ENCODE measurements around the gene CRYGN. TPM values are rescaled to one million over a fixed set of nuclear protein-coding genes. Genes with fewer than 3 reads are reported as not detected.
A peak's percentile ranks its signal among the peaks of the same experiment; 100 is the strongest.

Gene CRYGN
- total RNA-seq, 1 donor from 2014 or later, result 0.43 TPM

GRCh38 chr7:151461096-151461941 is 21.4 kb upstream of the CRYGN start:
- intact Hi-C loops (cut with DNase I), result loop anchor here (5.0 kb wide), 1 partner anchor 51 kb away; no protein-coding TSS in a partner anchor
- no peak for ATAC-seq (ENCODE audit: poor library complexity)
- no peak for DNase-seq

- peak; percentile 61 for DNase-seq
- intact Hi-C loops (cut with DNase I), result loop anchor here (5.0 kb wide), 1 partner anchor 52 kb away; no protein-coding TSS in a partner anchor
- peak; percentile 45 for ATAC-seq (ENCODE audit: poor library complexity)
Measured at GRCh38 chr7:151460474-151460855, 20.5 kb upstream of the CRYGN start.

GRCh38 chr7:151459726-151460473 is 20.0 kb upstream of the CRYGN start:
- DNase-seq (peak; percentile 89), ATAC-seq (ENCODE audit: poor library complexity) (peak; percentile 89)
- intact Hi-C loops (cut with DNase I), result loop anchor here (5.0 kb wide), 1 partner anchor 52 kb away; no protein-coding TSS in a partner anchor

- ATAC-seq (ENCODE audit: poor library complexity), result no peak
- intact Hi-C loops (cut with DNase I), result no loop called here
- DNase-seq, result no peak
Measured at GRCh38 chr7:151457534-151457933, 17.6 kb upstream of the CRYGN start.

GRCh38 chr7:151456782-151457181 is 16.8 kb upstream of the CRYGN start:
- ATAC-seq (ENCODE audit: poor library complexity), result no peak
- no peak for DNase-seq
- intact Hi-C loops (cut with DNase I), result no loop called here

GRCh38 chr7:151456276-151456675 is 16.3 kb upstream of the CRYGN start:
- intact Hi-C loops (cut with DNase I), result no loop called here
- ATAC-seq (ENCODE audit: poor library complexity) (no peak), DNase-seq (no peak)

- ATAC-seq (ENCODE audit: poor library complexity), result no peak
- no peak for DNase-seq
- intact Hi-C loops (cut with DNase I), result no loop called here
Measured at GRCh38 chr7:151455690-151456089, 15.7 kb upstream of the CRYGN start.

- no peak for ATAC-seq (ENCODE audit: poor library complexity)
- intact Hi-C loops (cut with DNase I), result no loop called here
- no peak for DNase-seq
Measured at GRCh38 chr7:151454932-151455530, 15.1 kb upstream of the CRYGN start.

GRCh38 chr7:151454305-151454704 is 14.4 kb upstream of the CRYGN start:
- intact Hi-C loops (cut with DNase I), result no loop called here
- DNase-seq (no peak), ATAC-seq (ENCODE audit: poor library complexity) (no peak)

- ATAC-seq (ENCODE audit: poor library complexity) (no peak), DNase-seq (peak; percentile 31)
- intact Hi-C loops (cut with DNase I), result no loop called here
Measured at GRCh38 chr7:151453326-151453791, 13.4 kb upstream of the CRYGN start.

GRCh38 chr7:151452680-151453325 is 12.9 kb upstream of the CRYGN start:
- intact Hi-C loops (cut with DNase I), result no loop called here
- DNase-seq (no peak), ATAC-seq (ENCODE audit: poor library complexity) (no peak)

GRCh38 chr7:151451626-151452571 is 12.0 kb upstream of the CRYGN start:
- intact Hi-C loops (cut with DNase I), result no loop called here
- DNase-seq (no peak), ATAC-seq (ENCODE audit: poor library complexity) (no peak)

- intact Hi-C loops (cut with DNase I), result no loop called here
- no peak for DNase-seq
- no peak for ATAC-seq (ENCODE audit: poor library complexity)
Measured at GRCh38 chr7:151451156-151451555, 11.2 kb upstream of the CRYGN start.

- ATAC-seq (ENCODE audit: poor library complexity) (no peak), DNase-seq (no peak)
- intact Hi-C loops (cut with DNase I), result loop anchor here (2.0 kb wide), 1 partner anchor 81 kb away; no protein-coding TSS in a partner anchor
Measured at GRCh38 chr7:151449990-151450389, 10.0 kb upstream of the CRYGN start.

- ATAC-seq (ENCODE audit: poor library complexity), result peak; percentile 95
- peak; percentile 80 for DNase-seq
- intact Hi-C loops (cut with DNase I), result loop anchor here (2.0 kb wide), 1 partner anchor 80 kb away; no protein-coding TSS in a partner anchor
Measured at GRCh38 chr7:151448261-151449252, 8.6 kb upstream of the CRYGN start.

GRCh38 chr7:151447901-151448260 is 7.9 kb upstream of the CRYGN start:
- no peak for DNase-seq
- ATAC-seq (ENCODE audit: poor library complexity), result no peak
- intact Hi-C loops (cut with DNase I), result loop anchor here (2.0 kb wide), 1 partner anchor 79 kb away; no protein-coding TSS in a partner anchor

- DNase-seq (no peak), ATAC-seq (ENCODE audit: poor library complexity) (no peak)
- intact Hi-C loops (cut with DNase I), result no loop called here
Measured at GRCh38 chr7:151447312-151447711, 7.4 kb upstream of the CRYGN start.

All from Right ventricle myocardium superior (tissue), 1 donor.